MM.1S (cell line): ENCODE results near the gene SLC22A3.

ENCODE experiments used
- DNase-seq: peaks from one replicate; pipeline ENCODE4 v3.0.0-alpha.2; 2015
- H2AFZ ChIP-seq: fragments of 300-600 bp; sonication (generic); 2 replicates; pipeline ENCODE4 v1.6.0; 2016; ENCODE audit warnings: antibody characterized with exemption, low read length
- H3F3A ChIP-seq: fragments of 300-600 bp; sonication (generic); 2 replicates; pipeline ENCODE4 v1.6.1; 2016; ENCODE audit warnings: mild to moderate bottlenecking, antibody characterized with exemption, low read length, moderate library complexity, mixed read lengths; ENCODE audit not compliant: insufficient read depth
- H3K27ac ChIP-seq: fragments of 300-600 bp; sonication (generic); 2 replicates; pipeline ENCODE4 v1.5.1; 2016; ENCODE audit warnings: mild to moderate bottlenecking, low read length
- H3K27me3 ChIP-seq: fragments of 300-600 bp; sonication (generic); replicated peaks from 2 replicates; pipeline ENCODE4 v1.6.0; 2016; ENCODE audit warnings: low read length; ENCODE audit not compliant: insufficient read depth
- H3K36me3 ChIP-seq: fragments of 300-600 bp; sonication (generic); replicated peaks from 2 replicates; pipeline ENCODE4 v1.6.1; 2016; ENCODE audit warnings: mild to moderate bottlenecking, low read length, mixed read lengths; ENCODE audit not compliant: insufficient read depth
- H3K4me1 ChIP-seq: fragments of 300-600 bp; sonication (generic); 2 replicates; pipeline ENCODE4 v1.6.1; 2016; ENCODE audit warnings: low read length, mixed read lengths
- H3K4me2 ChIP-seq: fragments of 300-600 bp; sonication (generic); 2 replicates; pipeline ENCODE4 v1.6.0; 2016; ENCODE audit warnings: low read depth, low read length
- H3K4me3 ChIP-seq: fragments of 300-600 bp; sonication (generic); 2 replicates; pipeline ENCODE4 v1.5.1; 2016; ENCODE audit warnings: low read length, mixed read lengths
- H3K79me2 ChIP-seq: fragments of 300-600 bp; sonication (generic); 2 replicates; pipeline ENCODE4 v1.6.1; 2016; ENCODE audit warnings: mixed run types, low read length, mixed read lengths
- H3K9ac ChIP-seq: fragments of 300-600 bp; sonication (generic); 2 replicates; pipeline ENCODE4 v1.6.1; 2016; ENCODE audit warnings: low read length, mixed read lengths
- H3K9me2 ChIP-seq: fragments of 300-600 bp; sonication (generic); replicated peaks from 2 replicates; pipeline ENCODE4 v1.6.1; 2016; ENCODE audit warnings: mild to moderate bottlenecking, low read length, mixed read lengths; ENCODE audit not compliant: insufficient read depth
- H3K9me3 ChIP-seq: fragments of 300-600 bp; sonication (generic); replicated peaks from 2 replicates; pipeline ENCODE4 v1.6.1; 2016; ENCODE audit warnings: mild to moderate bottlenecking, low read length, mixed read lengths; ENCODE audit not compliant: insufficient read depth
- H4K20me1 ChIP-seq: fragments of 300-600 bp; sonication (generic); 2 replicates; pipeline ENCODE4 v1.6.1; 2016; ENCODE audit warnings: mild to moderate bottlenecking, low read length, moderate library complexity, mixed read lengths; ENCODE audit not compliant: insufficient read depth
- EZH2 ChIP-seq: fragments of 300-600 bp; sonication (generic); optimal IDR thresholded peaks from 2 replicates; pipeline ENCODE3; 2017; ENCODE audit warnings: low read depth, mild to moderate bottlenecking, antibody characterized with exemption, low read length, mixed read lengths
- EZH2phosphoT487 ChIP-seq: fragments of 300-600 bp; sonication (generic); IDR thresholded peaks from 2 replicates; pipeline ENCODE4 v1.6.1; 2018; ENCODE audit warnings: antibody characterized with exemption, low read length
- TF ChIP-seq, protein P1 (sequence below): fragments of 300-600 bp; sonication (generic); IDR thresholded peaks from 2 replicates; pipeline ENCODE4 v1.5.1; 2016; ENCODE audit warnings: antibody characterized with exemption, low read length, mixed read lengths

SLC22A3 gene

GRCh38 chr6:160356074-160356744, 8.0 kb downstream of the SLC22A3 start:
- Histone ChIP-seq H3K79me2 (no peaks in the 10 kb centered on the region), H3K4me2 (no peak overlapping the region)

GRCh38 chr6:160357088-160357487, 8.9 kb downstream of the SLC22A3 start:
- H3K27ac ChIP-seq = no peak overlapping the region

More at GRCh38 chr6:160356074-160356744, 8.0 kb downstream of the SLC22A3 start:
- Histone ChIP-seq H2AFZ (no peak overlapping the region), H3K9ac (no peak overlapping the region), H3K36me3 (no peaks in the 10 kb centered on the region), H3K4me1 (no peaks in the 10 kb centered on the region), H3K9me2 (no peaks in the 10 kb centered on the region), H4K20me1 (no peaks in the 10 kb centered on the region), H3K4me3 (no peak overlapping the region), H3K27me3 (no peaks in the 10 kb centered on the region), H3K9me3 (no peaks in the 10 kb centered on the region), H3F3A (no peaks in the 10 kb centered on the region), H3K27ac (no peak overlapping the region)
- no peak for DNase-seq
- no peak for TF ChIP-seq EZH2
- TF ChIP-seq, protein P1, sequence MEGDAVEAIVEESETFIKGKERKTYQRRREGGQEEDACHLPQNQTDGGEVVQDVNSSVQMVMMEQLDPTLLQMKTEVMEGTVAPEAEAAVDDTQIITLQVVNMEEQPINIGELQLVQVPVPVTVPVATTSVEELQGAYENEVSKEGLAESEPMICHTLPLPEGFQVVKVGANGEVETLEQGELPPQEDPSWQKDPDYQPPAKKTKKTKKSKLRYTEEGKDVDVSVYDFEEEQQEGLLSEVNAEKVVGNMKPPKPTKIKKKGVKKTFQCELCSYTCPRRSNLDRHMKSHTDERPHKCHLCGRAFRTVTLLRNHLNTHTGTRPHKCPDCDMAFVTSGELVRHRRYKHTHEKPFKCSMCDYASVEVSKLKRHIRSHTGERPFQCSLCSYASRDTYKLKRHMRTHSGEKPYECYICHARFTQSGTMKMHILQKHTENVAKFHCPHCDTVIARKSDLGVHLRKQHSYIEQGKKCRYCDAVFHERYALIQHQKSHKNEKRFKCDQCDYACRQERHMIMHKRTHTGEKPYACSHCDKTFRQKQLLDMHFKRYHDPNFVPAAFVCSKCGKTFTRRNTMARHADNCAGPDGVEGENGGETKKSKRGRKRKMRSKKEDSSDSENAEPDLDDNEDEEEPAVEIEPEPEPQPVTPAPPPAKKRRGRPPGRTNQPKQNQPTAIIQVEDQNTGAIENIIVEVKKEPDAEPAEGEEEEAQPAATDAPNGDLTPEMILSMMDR = no peak
- no peak for TF ChIP-seq EZH2phosphoT487

DNA sequence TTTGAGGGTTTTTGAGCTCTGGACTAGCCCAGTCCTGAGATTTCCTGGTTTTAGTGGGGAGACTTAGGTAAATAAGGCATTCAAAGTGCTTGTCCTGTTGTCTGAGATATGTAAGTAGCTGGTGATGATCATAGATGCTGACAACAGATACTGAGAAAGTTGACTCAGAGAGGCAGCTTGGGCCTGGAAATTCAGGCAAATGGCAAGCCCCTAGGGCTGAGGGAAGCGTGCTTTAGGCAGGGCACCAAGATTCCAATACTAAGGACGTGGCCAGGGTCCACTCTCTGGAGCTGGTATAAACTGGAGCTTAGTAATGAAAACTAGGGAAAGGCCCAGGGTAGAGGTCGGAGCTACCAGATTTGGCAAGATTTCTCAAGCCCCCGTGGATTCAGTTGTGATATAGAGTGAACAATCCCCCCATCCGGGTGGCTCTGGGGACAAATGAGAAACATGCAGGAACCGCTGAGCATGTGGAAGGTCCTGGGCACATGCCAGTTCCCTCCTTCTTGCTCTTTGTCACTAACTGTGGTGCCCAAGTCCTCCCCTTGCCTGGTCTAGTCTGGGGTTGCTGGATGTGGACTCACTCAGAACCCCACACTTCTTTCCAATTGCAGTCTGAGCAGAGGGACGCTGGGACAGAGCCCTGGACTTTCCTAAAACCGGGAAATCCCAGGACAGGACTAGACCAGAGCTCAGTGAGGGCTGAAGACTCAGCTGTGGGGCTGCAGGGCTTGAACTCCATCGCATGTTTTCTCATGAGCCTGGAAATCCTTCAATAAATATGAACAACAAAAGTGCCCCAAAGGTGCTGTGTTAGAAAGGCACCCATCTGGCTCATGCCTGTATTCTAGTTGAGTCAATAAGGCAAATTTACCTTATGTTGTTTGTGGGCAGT, 10.3 kb downstream of the SLC22A3 start:
- no peaks in the 10 kb centered on the region for H3K9me2 ChIP-seq
- H3K27ac ChIP-seq = no peak overlapping the region
- H3K9me3 ChIP-seq = no peaks in the 10 kb centered on the region
- H3K4me1 ChIP-seq = no peaks in the 10 kb centered on the region
- no peak overlapping the region for H3K4me3 ChIP-seq
- DNase-seq = no peak
- no peaks in the 10 kb centered on the region for H4K20me1 ChIP-seq
- H3K36me3 ChIP-seq = no peaks in the 10 kb centered on the region
- H2AFZ ChIP-seq = no peak overlapping the region
- no peaks in the 10 kb centered on the region for H3F3A ChIP-seq
- no peak overlapping the region for H3K9ac ChIP-seq
- no peak overlapping the region for H3K4me2 ChIP-seq
- TF ChIP-seq EZH2phosphoT487 (no peak), EZH2 (no peak)
- TF ChIP-seq, protein P1 = no peak
- no peaks in the 10 kb centered on the region for H3K27me3 ChIP-seq
- H3K79me2 ChIP-seq = no peaks in the 10 kb centered on the region

More at GRCh38 chr6:160357088-160357487, 8.9 kb downstream of the SLC22A3 start:
- Histone ChIP-seq H3K4me1 (no peaks in the 10 kb centered on the region), H3K9ac (no peak overlapping the region), H3K4me2 (no peak overlapping the region), H3K9me3 (no peaks in the 10 kb centered on the region), H4K20me1 (no peaks in the 10 kb centered on the region), H3K36me3 (no peaks in the 10 kb centered on the region), H2AFZ (no peak overlapping the region), H3K4me3 (no peak overlapping the region), H3F3A (no peaks in the 10 kb centered on the region), H3K27me3 (no peaks in the 10 kb centered on the region), H3K9me2 (no peaks in the 10 kb centered on the region), H3K79me2 (no peaks in the 10 kb centered on the region)
- no peak for TF ChIP-seq EZH2phosphoT487
- TF ChIP-seq EZH2 = no peak
- TF ChIP-seq, protein P1 = no peak
- DNase-seq = no peak
